Measurements from ENCODE around the gene NSMCE3. TPM values are rescaled to one million over a fixed set of nuclear protein-coding genes. Genes with fewer than 3 reads are reported as not detected.

The NSMCE3 gene
- total RNA-seq, 1 donor = 9.8 TPM

- Histone ChIP-seq H3K4me1 (ENCODE audit: insufficient read depth, low read length) (no peaks in the 10 kb centered on the region), H2AFZ (ENCODE audit: low read length) (no peak overlapping the region), H3K79me2 (ENCODE audit: insufficient read depth, low read length) (no peaks in the 10 kb centered on the region), H4K20me1 (ENCODE audit: insufficient read depth, low read length) (no peaks in the 10 kb centered on the region), H3K27me3 (ENCODE audit: insufficient read depth, low read length) (no peaks in the 10 kb centered on the region), H3K4me2 (ENCODE audit: insufficient read depth, low read length) (no peak overlapping the region), H3K9me3 (ENCODE audit: low read depth, low read length) (no peaks in the 10 kb centered on the region), H3K4me3 (ENCODE audit: insufficient read depth, low read length) (no peak overlapping the region), H3K36me3 (ENCODE audit: insufficient read depth, low read length) (no peaks in the 10 kb centered on the region), H3K27ac (ENCODE audit: low read depth, low read length) (no peak overlapping the region)
- peak; percentile 45 for DNase-seq (ENCODE audit: insufficient read length, low spot score, missing footprints)
- TF ChIP-seq CTCF (IDR thresholded peaks at IDR 0.05; ENCODE audit: extremely low read depth, low read depth, low read length) = no peak
Measured at GRCh38 chr15:29223640-29224039, 46.0 kb downstream of the NSMCE3 start.

GRCh38 chr15:29222129-29222853 lies 47.3 kb downstream of the NSMCE3 start:
- Histone ChIP-seq H4K20me1 (ENCODE audit: insufficient read depth, low read length) (no peaks in the 10 kb centered on the region), H3K4me1 (ENCODE audit: insufficient read depth, low read length) (no peaks in the 10 kb centered on the region), H2AFZ (ENCODE audit: low read length) (no peak overlapping the region), H3K9me3 (ENCODE audit: low read depth, low read length) (no peaks in the 10 kb centered on the region), H3K27ac (ENCODE audit: low read depth, low read length) (no peak overlapping the region), H3K36me3 (ENCODE audit: insufficient read depth, low read length) (no peaks in the 10 kb centered on the region), H3K79me2 (ENCODE audit: insufficient read depth, low read length) (no peaks in the 10 kb centered on the region), H3K4me2 (ENCODE audit: insufficient read depth, low read length) (no peak overlapping the region), H3K27me3 (ENCODE audit: insufficient read depth, low read length) (no peaks in the 10 kb centered on the region), H3K4me3 (ENCODE audit: insufficient read depth, low read length) (no peak overlapping the region)
- peak; percentile 14 for DNase-seq (ENCODE audit: insufficient read length, low spot score, missing footprints)
- TF ChIP-seq CTCF (IDR thresholded peaks at IDR 0.05; ENCODE audit: extremely low read depth, low read depth, low read length) = no peak

DNA sequence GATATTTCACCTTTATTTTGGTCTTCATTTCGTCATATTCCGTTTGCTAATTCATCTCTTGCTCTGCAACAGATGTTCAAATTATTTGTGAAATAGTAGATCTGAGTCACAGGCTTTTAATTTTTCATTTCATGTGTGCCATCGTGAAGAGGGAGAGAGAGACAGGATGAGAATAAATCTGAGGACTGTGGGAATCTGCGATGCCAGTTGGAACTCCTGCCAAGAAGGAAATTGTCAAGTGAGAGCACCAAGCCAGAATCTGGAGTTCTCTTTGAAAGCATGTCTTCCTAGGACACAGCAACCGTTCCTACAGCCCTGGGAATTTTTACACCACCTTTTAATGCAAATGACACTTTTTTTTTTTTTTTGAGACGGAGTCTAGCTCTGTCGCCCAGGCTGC lies 48.8 kb downstream of the NSMCE3 start:
- no peaks in the 10 kb centered on the region for H4K20me1 ChIP-seq (ENCODE audit: insufficient read depth, low read length)
- DNase-seq (ENCODE audit: insufficient read length, low spot score, missing footprints) = no peak

More for the DNA sequence above, 48.8 kb downstream of the NSMCE3 start:
- no peaks in the 10 kb centered on the region for H3K27me3 ChIP-seq (ENCODE audit: insufficient read depth, low read length)
- no peaks in the 10 kb centered on the region for H3K9me3 ChIP-seq (ENCODE audit: low read depth, low read length)
- H3K4me2 ChIP-seq (ENCODE audit: insufficient read depth, low read length) = no peak overlapping the region
- no peaks in the 10 kb centered on the region for H3K36me3 ChIP-seq (ENCODE audit: insufficient read depth, low read length)
- H2AFZ ChIP-seq (ENCODE audit: low read length) = no peak overlapping the region
- no peaks in the 10 kb centered on the region for H3K4me1 ChIP-seq (ENCODE audit: insufficient read depth, low read length)
- TF ChIP-seq CTCF (IDR thresholded peaks at IDR 0.05; ENCODE audit: extremely low read depth, low read depth, low read length) = no peak
- no peak overlapping the region for H3K27ac ChIP-seq (ENCODE audit: low read depth, low read length)
- no peak overlapping the region for H3K4me3 ChIP-seq (ENCODE audit: insufficient read depth, low read length)
- no peaks in the 10 kb centered on the region for H3K79me2 ChIP-seq (ENCODE audit: insufficient read depth, low read length)

All from osteoblast (primary cell).